ENCODE data around the gene SEMA5A. TPM values are rescaled to one million over a fixed set of nuclear protein-coding genes. Genes with fewer than 3 reads are reported as not detected.

SEMA5A gene
- total RNA-seq, 4 donors from 2014 or later = 2.6 to 36.5 (median 4.7) TPM

- no peak for TF ChIP-seq CTCF (IDR thresholded peaks at IDR 0.05; ENCODE audit: low read depth)
These were observed 455.4 kb downstream of the SEMA5A start for GRCh38 chr5:9090381-9091026.

DNA sequence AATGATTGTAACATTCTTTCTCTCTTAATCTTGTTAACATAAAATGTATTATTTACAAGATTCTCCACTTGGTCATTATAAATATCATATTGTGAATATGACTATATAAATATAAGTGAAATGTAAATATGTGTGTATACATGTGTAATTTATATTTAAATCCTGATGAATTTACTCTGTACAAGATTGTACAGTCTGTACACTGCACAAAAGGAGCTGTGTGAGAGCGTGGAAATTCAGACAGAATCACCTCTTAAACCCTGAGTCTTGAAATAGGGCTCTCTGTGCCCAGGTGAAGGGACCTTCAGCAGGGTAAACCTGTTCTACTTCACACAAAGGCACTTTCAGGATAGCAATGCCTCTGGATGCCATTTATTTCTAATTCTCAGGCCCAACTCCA, 456.0 kb downstream of the SEMA5A start:
- TF ChIP-seq CTCF (IDR thresholded peaks at IDR 0.05; ENCODE audit: low read depth) = no peak

GRCh38 chr5:9082996-9083395, 462.9 kb downstream of the SEMA5A start:
- TF ChIP-seq CTCF (IDR thresholded peaks at IDR 0.05; ENCODE audit: low read depth) = no peak

DNA sequence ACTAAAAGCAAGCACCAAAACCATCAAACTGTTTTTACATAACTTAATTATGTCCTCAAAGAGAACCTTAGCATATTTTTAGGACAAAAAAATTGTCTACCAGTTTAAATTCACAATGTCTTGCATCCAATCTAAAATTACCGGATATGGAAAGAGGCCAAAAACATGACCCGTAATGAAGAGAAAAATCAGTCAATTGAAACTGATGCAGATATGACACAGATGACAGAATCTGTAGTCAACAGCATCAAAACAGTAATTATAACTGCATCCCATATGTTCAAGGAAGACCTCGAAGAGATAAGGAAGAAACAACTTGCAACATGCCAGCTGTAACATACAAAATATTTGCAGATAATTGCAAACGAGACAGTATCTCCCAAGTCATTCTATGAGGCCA, 473.2 kb downstream of the SEMA5A start:
- TF ChIP-seq CTCF (IDR thresholded peaks at IDR 0.05; ENCODE audit: low read depth) = no peak

- no peak for TF ChIP-seq CTCF (IDR thresholded peaks at IDR 0.05; ENCODE audit: low read depth)
These were observed 474.4 kb downstream of the SEMA5A start for GRCh38 chr5:9071524-9071923.

DNA sequence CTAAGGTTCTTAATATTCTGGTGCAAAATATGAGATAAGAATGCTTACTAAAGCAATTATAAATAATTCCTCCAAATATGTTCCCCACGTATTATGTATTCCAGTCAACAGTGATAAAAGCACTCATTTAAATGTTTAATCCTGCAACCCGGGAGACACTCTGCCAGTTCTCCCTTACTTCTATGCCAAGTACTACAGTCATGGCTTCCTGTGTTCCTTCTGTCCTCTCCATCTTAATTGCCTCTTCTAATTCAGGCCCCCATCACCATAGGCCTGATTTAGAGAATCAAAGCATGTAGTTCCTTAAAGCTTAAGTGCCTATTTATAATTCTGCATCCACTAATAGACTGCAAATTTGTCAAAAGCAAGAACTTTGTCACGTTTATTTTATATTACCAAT, 474.8 kb downstream of the SEMA5A start:
- TF ChIP-seq CTCF (IDR thresholded peaks at IDR 0.05; ENCODE audit: low read depth) = no peak

DNA sequence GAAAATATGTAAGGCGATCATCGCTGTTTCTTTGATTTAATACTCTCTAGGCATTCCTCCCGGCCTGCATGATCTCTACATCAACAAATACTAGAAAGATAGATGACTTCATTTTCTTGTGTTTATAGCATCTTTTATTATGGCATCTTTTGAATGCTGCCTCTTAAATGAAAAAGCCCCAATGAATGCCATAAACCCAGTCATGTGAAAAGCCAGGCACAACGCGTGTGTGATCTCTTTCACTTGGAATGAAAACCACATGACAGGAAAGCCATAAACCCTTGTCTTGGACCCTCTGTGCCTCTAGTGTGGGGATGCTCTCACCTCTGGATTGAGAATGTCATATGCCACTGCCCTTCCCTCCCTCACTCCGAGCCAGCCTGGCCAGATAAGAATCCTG, 476.2 kb downstream of the SEMA5A start:
- no peak for TF ChIP-seq CTCF (IDR thresholded peaks at IDR 0.05; ENCODE audit: low read depth)
